ENCODE data around the gene SERINC3.

DNA sequence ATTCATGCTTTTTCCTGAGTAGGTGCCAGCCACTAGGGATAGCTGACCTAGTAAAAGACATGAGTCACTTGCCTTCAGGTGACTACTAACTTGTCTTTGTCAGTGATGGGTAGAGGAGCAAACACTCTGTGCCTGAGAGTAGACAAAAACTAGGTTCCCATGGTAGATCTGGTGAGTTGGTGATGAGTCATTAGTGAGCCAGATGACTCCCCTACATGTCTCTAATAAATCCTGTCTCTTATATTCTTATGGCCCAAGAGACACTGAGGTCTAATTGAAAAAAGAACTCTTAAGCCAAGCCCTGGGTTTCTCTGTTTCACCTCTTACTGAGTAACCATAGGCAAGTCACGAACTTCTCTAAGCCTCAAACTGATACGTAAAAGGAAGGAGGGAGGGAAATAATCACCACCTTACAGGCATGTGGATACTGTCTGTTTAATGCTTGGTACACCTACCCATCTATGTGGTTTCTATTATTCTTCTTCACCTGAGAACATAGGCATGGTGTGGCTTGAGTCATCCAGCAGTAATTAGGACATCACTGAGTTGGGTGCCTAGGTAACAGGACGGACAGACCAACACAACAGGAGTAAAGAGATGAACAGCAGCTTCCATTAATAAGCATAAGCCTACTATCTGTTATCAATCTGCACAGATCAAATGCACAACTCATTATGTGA, 25.9 kb downstream of the SERINC3 start:
- no peak for TF ChIP-seq POLR2A (IDR thresholded peaks at IDR 0.05; ENCODE audit: control extremely low read depth in 1 of 2, low read depth in 2 of 2, low read length in 2 of 2)
- TF ChIP-seq CTCF (IDR thresholded peaks at IDR 0.05; ENCODE audit: control extremely low read depth in 1 of 3, insufficient read depth in 1 of 3, low read depth in 1 of 3, low read length in 3 of 3), result no peak
- no peak for TF ChIP-seq EZH2 (IDR thresholded peaks at IDR 0.05; ENCODE audit: low read depth, low read length, severe bottlenecking)
- no peak for TF ChIP-seq TAF1 (IDR thresholded peaks at IDR 0.05; ENCODE audit: low read depth, low read length)
- no peak for TF ChIP-seq POLR2AphosphoS5 (IDR thresholded peaks at IDR 0.05; ENCODE audit: low read depth, low read length)
